OCI-LY3 (cell line): Measurements from ENCODE around the gene TSEN54.

Source experiments
- H2AFZ ChIP-seq: fragments of 200-600, 300-600 bp; shearing (Covaris generic); 2 replicates; pipeline ENCODE4 v1.6.0; 2014; ENCODE audit warnings: antibody characterized with exemption, low read depth, low read length
- H3K27ac ChIP-seq: fragments of 200-600, 300-600 bp; sonication (generic); 2 replicates; pipeline ENCODE4 v1.5.1; 2014; ENCODE audit warnings: mild to moderate bottlenecking, low read length, moderate library complexity, mixed read lengths
- H3K27me3 ChIP-seq: fragments of 200-600, 300-600 bp; sonication (generic); 2 replicates; pipeline ENCODE4 v1.6.1; 2014; ENCODE audit warnings: low read depth, low read length, mixed read lengths
- H3K36me3 ChIP-seq: fragments of 200-600, 300-600 bp; sonication (generic); replicated peaks from 2 replicates; pipeline ENCODE3; 2014; ENCODE audit warnings: low read depth, low read length, mixed read lengths
- H3K4me1 ChIP-seq: fragments of 300-600, 200-600 bp; sonication (generic); 2 replicates; pipeline ENCODE4 v1.6.1; 2014; ENCODE audit warnings: low read length, mixed read lengths
- H3K4me2 ChIP-seq: fragments of 200-600, 300-600 bp; sonication (generic); 2 replicates; pipeline ENCODE4 v1.6.1; 2014; ENCODE audit warnings: low read length, mixed read lengths
- H3K4me3 ChIP-seq: fragments of 300-600, 200-600 bp; sonication (generic); 2 replicates; pipeline ENCODE4 v1.5.1; 2014; ENCODE audit warnings: antibody characterized with exemption, mild to moderate bottlenecking, low read length, moderate library complexity
- H3K79me2 ChIP-seq: fragments of 300-600, 200-600 bp; shearing (Covaris generic); 2 replicates; pipeline ENCODE4 v1.6.1; 2014; ENCODE audit warnings: mild to moderate bottlenecking, low read length, mixed read lengths
- H3K9ac ChIP-seq: fragments of 300-600, 200-600 bp; shearing (Covaris generic); 2 replicates; pipeline ENCODE4 v1.6.0; 2014; ENCODE audit warnings: mild to moderate bottlenecking, low read length, moderate library complexity
- H3K9me3 ChIP-seq: fragments of 200-600, 300-600 bp; shearing (Covaris generic); 2 replicates; pipeline ENCODE4 v1.6.1; 2014; ENCODE audit warnings: low read length, mixed read lengths; ENCODE audit not compliant: insufficient read depth
- H4K20me1 ChIP-seq: fragments of 200-600, 300-600 bp; sonication (generic); 2 replicates; pipeline ENCODE4 v1.6.1; 2016; ENCODE audit warnings: low read length, mixed read lengths; ENCODE audit not compliant: insufficient read depth
- CTCF ChIP-seq: fragments of 200-600, 300-600 bp; sonication (generic); IDR thresholded peaks from 2 replicates; pipeline ENCODE4 v1.5.1; 2014; ENCODE audit warnings: antibody characterized with exemption, low read length, low read depth
- EZH2phosphoT487 ChIP-seq: fragments of 200-600 bp; shearing (Covaris generic); IDR thresholded peaks from 2 replicates; pipeline ENCODE4 v1.6.1; 2018; ENCODE audit warnings: antibody characterized with exemption, mixed run types, low read depth

Gene TSEN54

DNA sequence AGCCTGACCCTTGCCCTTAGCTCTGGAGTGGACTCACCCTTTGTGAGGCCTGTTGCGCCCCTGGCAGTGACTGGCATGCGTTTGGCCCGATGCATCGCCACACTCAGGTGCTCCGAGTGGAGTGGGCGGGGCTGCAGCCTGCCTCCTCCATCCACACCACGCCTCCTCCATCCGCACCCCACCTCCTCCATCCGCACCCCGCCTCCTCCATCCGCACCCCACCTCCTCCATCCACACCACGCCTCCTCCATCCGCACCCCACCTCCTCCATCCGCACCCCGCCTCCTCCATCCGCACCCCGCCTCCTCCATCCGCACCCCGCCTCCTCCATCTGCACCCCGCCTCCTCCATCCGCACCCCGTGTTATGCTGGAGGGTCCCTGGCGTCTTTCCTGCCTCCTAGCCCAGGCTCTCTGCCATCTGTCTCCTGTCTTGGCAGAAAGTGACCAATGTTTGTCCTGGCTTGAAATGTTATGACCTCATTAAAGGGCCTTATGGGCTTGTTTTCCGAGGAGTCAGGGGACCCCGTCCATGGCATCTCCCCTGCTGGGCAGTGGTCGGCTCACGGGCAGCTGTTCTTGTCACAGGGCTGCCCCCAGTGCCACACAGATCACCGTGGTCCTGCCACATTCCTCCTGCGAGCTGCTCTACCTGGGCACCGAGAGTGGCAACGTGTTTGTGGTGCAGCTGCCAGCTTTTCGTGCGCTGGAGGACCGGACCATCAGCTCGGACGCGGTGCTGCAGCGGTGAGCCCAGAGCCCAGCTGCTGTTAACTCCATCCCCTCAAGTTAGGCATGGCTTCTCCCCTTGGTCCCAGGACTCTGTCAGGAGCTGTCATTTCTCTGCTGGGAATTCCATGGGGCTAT, 42.6 kb downstream of the TSEN54 start:
- Histone ChIP-seq H3K4me3 (no peak overlapping the region), H3K4me2 (no peak overlapping the region), H3K27me3 (no peaks in the 10 kb centered on the region), H3K27ac (no peak overlapping the region), H3K79me2 (no peaks in the 10 kb centered on the region), H3K9ac (no peak overlapping the region), H3K9me3 (no peaks in the 10 kb centered on the region), H3K4me1 (peaks cover 6% of the 10 kb centered on the region; the same call in 1 of the 2 replicates), H2AFZ (no peak overlapping the region), H4K20me1 (no peaks in the 10 kb centered on the region), H3K36me3 (no peaks in the 10 kb centered on the region)
- TF ChIP-seq CTCF: no peak
- TF ChIP-seq EZH2phosphoT487: no peak

DNA sequence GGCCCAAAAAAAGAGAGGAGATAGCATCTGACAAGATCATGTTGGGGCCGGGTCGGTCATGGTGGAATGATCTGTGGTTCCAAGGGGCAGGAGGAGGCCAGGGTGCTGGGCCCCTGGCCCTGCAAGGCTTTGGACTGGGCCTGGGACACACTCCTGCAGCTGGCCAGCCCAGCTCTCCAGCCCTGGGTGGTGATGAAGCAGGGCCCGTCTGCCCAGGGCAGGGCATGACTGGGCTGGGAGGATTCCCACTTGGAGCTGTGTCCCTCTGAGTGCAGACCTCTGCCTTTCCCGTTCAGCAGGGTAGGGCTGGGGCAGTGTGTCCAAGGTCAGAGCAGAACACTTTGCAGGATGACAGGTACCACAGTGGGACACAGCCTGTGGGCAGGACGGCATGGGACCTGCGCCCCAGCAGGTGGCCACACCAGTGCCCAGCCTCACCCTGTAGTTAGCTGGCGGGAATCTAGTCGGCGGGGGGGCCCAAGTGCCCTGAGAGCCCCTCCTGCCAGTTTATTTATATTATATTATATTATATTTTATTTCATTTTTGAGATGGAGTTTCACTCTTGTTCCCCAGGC, 43.7 kb downstream of the TSEN54 start:
- H3K9ac ChIP-seq: no peak overlapping the region
- H3K9me3 ChIP-seq: no peaks in the 10 kb centered on the region
- no peak overlapping the region for H3K4me2 ChIP-seq
- no peak overlapping the region for H3K4me3 ChIP-seq
- no peak overlapping the region for H2AFZ ChIP-seq
- H3K79me2 ChIP-seq: no peaks in the 10 kb centered on the region
- no peak for TF ChIP-seq CTCF
- TF ChIP-seq EZH2phosphoT487: no peak
- H4K20me1 ChIP-seq: no peaks in the 10 kb centered on the region
- peaks cover 6% of the 10 kb centered on the region; the same call in 1 of the 2 replicates for H3K4me1 ChIP-seq
- H3K27me3 ChIP-seq: no peaks in the 10 kb centered on the region
- H3K36me3 ChIP-seq: no peaks in the 10 kb centered on the region
- no peak overlapping the region for H3K27ac ChIP-seq

DNA sequence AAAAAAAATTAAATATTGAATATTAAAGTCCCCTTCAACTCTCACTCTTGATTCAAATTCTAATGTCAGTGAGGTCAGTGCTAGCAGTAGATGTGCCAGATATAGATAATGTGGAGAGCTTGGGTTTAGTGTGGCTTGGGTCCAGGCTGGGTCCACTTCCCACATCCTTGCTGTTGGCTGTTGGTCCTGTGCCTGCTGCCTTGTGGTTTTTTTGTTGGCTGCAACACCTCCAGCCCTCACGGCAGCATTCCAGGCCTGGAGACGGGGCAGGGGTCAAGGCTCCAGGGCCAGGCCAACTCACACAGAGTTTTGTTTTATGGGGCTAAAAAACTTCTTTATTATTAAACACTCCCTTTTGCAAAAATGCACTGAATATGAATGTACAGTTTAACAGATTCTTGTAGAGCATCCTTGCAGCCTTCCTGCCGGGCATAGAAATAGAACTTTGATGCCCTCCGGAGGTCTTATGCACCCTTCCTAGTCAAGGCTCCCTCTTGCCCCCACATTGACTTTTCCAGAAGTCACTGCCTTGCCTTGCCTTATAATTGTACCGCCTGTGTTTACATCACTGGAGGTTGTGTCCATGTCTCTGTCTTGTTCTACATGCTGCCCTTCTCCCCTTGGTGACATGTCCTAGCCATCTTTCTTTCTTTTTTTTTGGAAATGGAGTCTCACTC, 45.7 kb downstream of the TSEN54 start:
- Histone ChIP-seq H3K9ac (no peak overlapping the region), H4K20me1 (no peaks in the 10 kb centered on the region), H3K4me2 (no peak overlapping the region), H3K36me3 (no peaks in the 10 kb centered on the region), H2AFZ (no peak overlapping the region), H3K27ac (no peak overlapping the region), H3K9me3 (no peaks in the 10 kb centered on the region), H3K27me3 (no peaks in the 10 kb centered on the region), H3K4me3 (no peak overlapping the region), H3K79me2 (no peaks in the 10 kb centered on the region), H3K4me1 (peaks cover 14% of the 10 kb centered on the region)
- no peak for TF ChIP-seq EZH2phosphoT487
- no peak for TF ChIP-seq CTCF

DNA sequence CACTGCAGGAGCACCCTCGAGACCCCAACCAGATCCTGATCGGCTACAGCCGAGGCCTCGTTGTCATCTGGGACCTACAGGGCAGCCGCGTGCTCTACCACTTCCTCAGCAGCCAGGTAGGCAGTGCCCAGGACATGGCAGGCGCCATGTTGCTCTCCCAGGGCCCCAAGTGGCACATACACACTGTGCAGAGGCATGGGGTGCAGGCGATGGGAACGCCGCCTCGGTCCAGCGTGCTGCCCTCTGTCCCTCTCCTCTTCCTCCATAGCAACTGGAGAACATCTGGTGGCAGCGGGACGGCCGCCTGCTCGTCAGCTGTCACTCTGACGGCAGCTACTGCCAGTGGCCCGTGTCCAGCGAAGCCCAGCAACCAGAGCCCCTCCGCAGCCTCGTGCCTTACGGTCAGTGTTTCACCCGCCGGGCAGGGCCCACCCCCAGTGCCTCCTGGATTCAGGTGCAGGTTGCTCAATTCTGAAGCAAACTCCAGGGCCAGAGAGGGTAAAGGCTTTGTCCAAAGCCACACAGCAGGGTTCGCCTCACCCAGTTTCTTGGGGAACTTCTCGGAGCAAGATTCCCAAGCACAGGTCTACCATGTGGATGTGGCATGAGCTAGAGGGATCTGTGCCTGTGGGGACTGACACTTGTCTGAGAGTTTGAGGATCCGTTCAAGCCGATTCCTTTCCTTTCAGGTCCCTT, 46.9 kb downstream of the TSEN54 start:
- no peaks in the 10 kb centered on the region for H3K27me3 ChIP-seq
- H3K4me3 ChIP-seq: no peak overlapping the region
- no peaks in the 10 kb centered on the region for H3K36me3 ChIP-seq
- H3K4me1 ChIP-seq: peaks cover 10% of the 10 kb centered on the region
- H3K9ac ChIP-seq: no peak overlapping the region
- no peaks in the 10 kb centered on the region for H3K9me3 ChIP-seq
- H2AFZ ChIP-seq: no peak overlapping the region
- no peaks in the 10 kb centered on the region for H4K20me1 ChIP-seq
- TF ChIP-seq EZH2phosphoT487 (no peak), CTCF (no peak)
- no peak overlapping the region for H3K4me2 ChIP-seq
- H3K79me2 ChIP-seq: no peaks in the 10 kb centered on the region
- H3K27ac ChIP-seq: no peak overlapping the region
